OCI-LY1 (cell line): ENCODE data around the gene MAGI1.

Experiments used
- H2AFZ ChIP-seq: fragments of 200-600 bp; sonication (generic), shearing (Covaris generic); 2 replicates; pipeline ENCODE4 v1.6.0; 2014; ENCODE audit warnings: antibody characterized with exemption, mild to moderate bottlenecking, low read length
- H3F3A ChIP-seq: fragments of 200-600 bp; sonication (generic), shearing (Covaris generic); 2 replicates; pipeline ENCODE4 v1.6.0; 2014; ENCODE audit warnings: mild to moderate bottlenecking, antibody characterized with exemption, low read length, moderate library complexity; ENCODE audit not compliant: insufficient read depth
- H3K27ac ChIP-seq: fragments of 200-600 bp; sonication (generic); 2 replicates; pipeline ENCODE4 v1.5.1; 2014; ENCODE audit warnings: low read length, mixed run types, mild to moderate bottlenecking, low read depth; ENCODE audit not compliant: poor library complexity, severe bottlenecking
- H3K27me3 ChIP-seq: fragments of 200-600 bp; sonication (generic); 2 replicates; pipeline ENCODE4 v1.6.0; 2014; ENCODE audit warnings: antibody characterized with exemption, mild to moderate bottlenecking, low read length, moderate library complexity; ENCODE audit not compliant: insufficient read depth
- H3K36me3 ChIP-seq: fragments of 200-600 bp; sonication (generic); 2 replicates; pipeline ENCODE4 v1.6.1; 2014; ENCODE audit warnings: mild to moderate bottlenecking, antibody characterized with exemption, low read length, moderate library complexity, mixed read lengths; ENCODE audit not compliant: insufficient read depth
- H3K4me1 ChIP-seq: fragments of 200-600 bp; sonication (generic); 2 replicates; pipeline ENCODE4 v1.5.1; 2014; ENCODE audit warnings: mild to moderate bottlenecking, low read length, moderate library complexity; ENCODE audit not compliant: insufficient read depth, severe bottlenecking
- H3K4me2 ChIP-seq: fragments of 200-600 bp; sonication (generic), shearing (Covaris generic); 2 replicates; pipeline ENCODE4 v1.6.1; 2014; ENCODE audit warnings: low read length
- H3K4me3 ChIP-seq: fragments of 200-600 bp; sonication (generic); 2 replicates; pipeline ENCODE4 v1.5.1; 2014; ENCODE audit warnings: low read length, low read depth, mild to moderate bottlenecking, mixed read lengths; ENCODE audit not compliant: poor library complexity, severe bottlenecking
- H3K79me2 ChIP-seq: fragments of 200-600 bp; shearing (Covaris generic); 2 replicates; pipeline ENCODE4 v1.6.1; 2016; ENCODE audit warnings: mixed run types, low read length, mixed read lengths; ENCODE audit not compliant: insufficient read depth
- H3K9ac ChIP-seq: fragments of 200-600 bp; sonication (generic), shearing (Covaris generic); 2 replicates; pipeline ENCODE4 v1.6.1; 2014; ENCODE audit warnings: mild to moderate bottlenecking, low read length, mixed read lengths
- H3K9me2 ChIP-seq: fragments of 200-600 bp; sonication (generic), shearing (Covaris generic); 2 replicates; pipeline ENCODE4 v1.6.1; 2014; ENCODE audit warnings: low read depth, mild to moderate bottlenecking, low read length, mixed read lengths
- H3K9me3 ChIP-seq: fragments of 200-600 bp; shearing (Covaris generic); 2 replicates; pipeline ENCODE4 v1.6.1; 2014; ENCODE audit warnings: low read length, mixed read lengths
- H4K20me1 ChIP-seq: fragments of 200-600 bp; sonication (generic), shearing (Covaris generic); 2 replicates; pipeline ENCODE4 v1.6.0; 2016; ENCODE audit warnings: mild to moderate bottlenecking, low read length; ENCODE audit not compliant: insufficient read depth
- EZH2 ChIP-seq: fragments of 200-600 bp; sonication (generic), shearing (Covaris generic); IDR thresholded peaks from 2 replicates; pipeline ENCODE4 v1.8.0; 2017; ENCODE audit warnings: borderline replicate concordance, mixed run types, mild to moderate bottlenecking, antibody characterized with exemption, low read length, moderate library complexity, mixed read lengths
- TF ChIP-seq, protein P1 (sequence below): fragments of 200-600 bp; sonication (generic), shearing (Covaris generic); IDR thresholded peaks from 2 replicates; pipeline ENCODE4 v1.5.1; 2017; ENCODE audit warnings: mild to moderate bottlenecking, antibody characterized with exemption, low read length, moderate library complexity, mixed read lengths

MAGI1 gene

DNA sequence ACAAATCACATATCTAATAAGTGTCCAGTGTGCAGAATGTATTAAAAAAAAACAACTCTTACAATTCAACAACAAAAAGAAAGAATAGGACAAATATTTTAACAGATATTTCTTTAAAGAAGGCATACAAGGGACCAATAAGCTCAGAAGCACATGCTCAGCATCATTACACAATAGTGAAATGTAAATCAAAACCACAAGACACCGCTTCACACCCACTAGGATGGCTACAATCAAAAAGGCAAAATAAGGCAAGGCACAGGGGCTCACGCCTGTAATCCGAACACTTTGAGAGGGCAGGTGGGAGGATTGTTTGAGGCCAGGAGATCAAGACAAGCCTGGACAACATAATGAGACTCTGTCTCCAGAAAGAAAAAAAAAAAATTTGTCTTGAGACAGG lies 255.6 kb downstream of the MAGI1 start:
- Histone ChIP-seq H3K4me3 (no peak overlapping the region), H3K27ac (no peak overlapping the region), H2AFZ (no peak overlapping the region), H3F3A (no peaks in the 10 kb centered on the region), H3K79me2 (no peaks in the 10 kb centered on the region), H3K4me1 (no peaks in the 10 kb centered on the region), H3K9me3 (no peaks in the 10 kb centered on the region), H3K4me2 (no peak overlapping the region), H3K27me3 (no peaks in the 10 kb centered on the region), H3K36me3 (no peaks in the 10 kb centered on the region), H3K9me2 (no peaks in the 10 kb centered on the region), H4K20me1 (no peaks in the 10 kb centered on the region), H3K9ac (no peak overlapping the region)
- TF ChIP-seq, protein P1, sequence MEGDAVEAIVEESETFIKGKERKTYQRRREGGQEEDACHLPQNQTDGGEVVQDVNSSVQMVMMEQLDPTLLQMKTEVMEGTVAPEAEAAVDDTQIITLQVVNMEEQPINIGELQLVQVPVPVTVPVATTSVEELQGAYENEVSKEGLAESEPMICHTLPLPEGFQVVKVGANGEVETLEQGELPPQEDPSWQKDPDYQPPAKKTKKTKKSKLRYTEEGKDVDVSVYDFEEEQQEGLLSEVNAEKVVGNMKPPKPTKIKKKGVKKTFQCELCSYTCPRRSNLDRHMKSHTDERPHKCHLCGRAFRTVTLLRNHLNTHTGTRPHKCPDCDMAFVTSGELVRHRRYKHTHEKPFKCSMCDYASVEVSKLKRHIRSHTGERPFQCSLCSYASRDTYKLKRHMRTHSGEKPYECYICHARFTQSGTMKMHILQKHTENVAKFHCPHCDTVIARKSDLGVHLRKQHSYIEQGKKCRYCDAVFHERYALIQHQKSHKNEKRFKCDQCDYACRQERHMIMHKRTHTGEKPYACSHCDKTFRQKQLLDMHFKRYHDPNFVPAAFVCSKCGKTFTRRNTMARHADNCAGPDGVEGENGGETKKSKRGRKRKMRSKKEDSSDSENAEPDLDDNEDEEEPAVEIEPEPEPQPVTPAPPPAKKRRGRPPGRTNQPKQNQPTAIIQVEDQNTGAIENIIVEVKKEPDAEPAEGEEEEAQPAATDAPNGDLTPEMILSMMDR: no peak
- TF ChIP-seq EZH2: no peak

DNA sequence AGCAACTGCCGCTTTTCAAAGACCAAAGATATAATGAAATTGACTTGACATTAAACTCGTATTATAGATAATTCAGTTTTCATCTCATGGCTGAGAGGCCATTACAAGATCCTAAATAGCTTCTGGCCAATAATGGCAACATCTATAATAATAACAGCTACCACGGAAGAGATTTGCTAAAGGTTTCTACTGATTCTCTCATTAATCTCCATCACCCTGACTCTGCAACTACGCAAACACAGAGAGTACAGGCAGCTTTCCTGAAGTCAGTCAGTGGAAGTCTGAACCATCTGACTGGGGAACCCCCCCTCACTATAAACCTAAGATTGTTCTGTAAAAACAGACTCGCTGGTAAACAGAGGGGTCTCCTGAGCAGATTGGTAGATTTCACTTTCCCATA lies 257.1 kb downstream of the MAGI1 start:
- Histone ChIP-seq H2AFZ (no peak overlapping the region), H3K27ac (no peak overlapping the region), H3K79me2 (no peaks in the 10 kb centered on the region), H3K9me3 (no peaks in the 10 kb centered on the region), H3K36me3 (no peaks in the 10 kb centered on the region), H3K9me2 (no peaks in the 10 kb centered on the region), H3K4me2 (no peak overlapping the region), H4K20me1 (no peaks in the 10 kb centered on the region), H3K4me1 (no peaks in the 10 kb centered on the region), H3K27me3 (no peaks in the 10 kb centered on the region), H3F3A (no peaks in the 10 kb centered on the region), H3K4me3 (no peak overlapping the region), H3K9ac (no peak overlapping the region)
- no peak for TF ChIP-seq EZH2
- TF ChIP-seq, protein P1: no peak

DNA sequence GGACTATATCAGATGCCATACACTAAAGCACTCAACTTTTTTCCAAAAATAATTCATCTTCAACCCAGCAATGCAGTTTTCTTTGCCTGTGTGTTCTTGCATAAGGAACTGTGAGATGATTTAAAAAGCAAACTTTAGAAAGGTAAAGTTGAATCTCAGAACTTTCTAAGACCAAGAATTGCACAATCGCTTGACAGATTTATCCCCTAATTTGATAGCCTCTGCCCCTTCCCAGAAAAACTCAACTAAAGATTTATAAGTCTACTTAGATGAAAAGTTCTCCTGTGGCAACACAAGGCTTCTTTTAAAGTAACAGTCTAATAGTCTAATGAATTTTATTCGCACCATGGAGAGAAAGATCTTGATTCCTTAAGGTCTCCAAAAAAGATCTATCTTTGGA lies 259.3 kb downstream of the MAGI1 start:
- no peak overlapping the region for H2AFZ ChIP-seq
- no peaks in the 10 kb centered on the region for H3K36me3 ChIP-seq
- H4K20me1 ChIP-seq: no peaks in the 10 kb centered on the region
- H3K9me3 ChIP-seq: no peaks in the 10 kb centered on the region
- no peaks in the 10 kb centered on the region for H3K27me3 ChIP-seq
- no peak overlapping the region for H3K4me3 ChIP-seq
- H3K9me2 ChIP-seq: no peaks in the 10 kb centered on the region
- H3K27ac ChIP-seq: no peak overlapping the region
- H3K4me1 ChIP-seq: no peaks in the 10 kb centered on the region
- no peak overlapping the region for H3K9ac ChIP-seq
- H3K79me2 ChIP-seq: no peaks in the 10 kb centered on the region
- TF ChIP-seq, protein P1: no peak
- TF ChIP-seq EZH2: no peak
- H3F3A ChIP-seq: no peaks in the 10 kb centered on the region
- H3K4me2 ChIP-seq: no peak overlapping the region
